Liver (tissue), 9 donors: ENCODE data around the gene IFI27L1. TPM values are rescaled to one million over a fixed set of nuclear protein-coding genes. Genes with fewer than 3 reads are reported as not detected.

Experiments
- DNase-seq: peaks from one replicate; pipeline ENCODE4 v3.0.0-alpha.2; 2017; ENCODE audit warnings: low spot score
- H3K27ac ChIP-seq, 2 donors: one replicate each; pipeline ENCODE4 v1.7.0; 2013; ENCODE audit warnings: inconsistent platforms in 2 of 2, low read length in 2 of 2, control low read depth in 1 of 2, low read depth in 1 of 2, mild to moderate bottlenecking in 1 of 2
- H3K27me3 ChIP-seq, 4 donors: one replicate each; pipeline versions ENCODE4 v1.6.1 to v1.7.0; 2013; ENCODE audit warnings: low read length in 3 of 4, inconsistent platforms in 1 of 4, mild to moderate bottlenecking in 1 of 4, moderate library complexity in 1 of 4; ENCODE audit not compliant: control insufficient read depth in 4 of 4, insufficient read depth in 4 of 4
- H3K36me3 ChIP-seq, 4 donors: one replicate each; pipeline versions ENCODE4 v1.6.1 to v1.7.0; 2013; ENCODE audit warnings: low read length in 3 of 4, mild to moderate bottlenecking in 3 of 4, low read depth in 1 of 4, moderate library complexity in 1 of 4; ENCODE audit not compliant: control insufficient read depth in 4 of 4, insufficient read depth in 3 of 4
- H3K4me1 ChIP-seq, 4 donors: one replicate each; pipeline versions ENCODE4 v1.6.1 to v1.7.0; 2013; ENCODE audit warnings: low read length in 3 of 4, mild to moderate bottlenecking in 3 of 4, moderate library complexity in 1 of 4; ENCODE audit not compliant: control insufficient read depth in 4 of 4, insufficient read depth in 4 of 4
- H3K4me3 ChIP-seq, 3 donors: one replicate each; pipeline versions ENCODE4 v1.6.1 to v1.7.0; 2013; ENCODE audit warnings: low read length in 3 of 3, control low read depth in 1 of 3, low read depth in 1 of 3, mild to moderate bottlenecking in 1 of 3
- H3K9ac ChIP-seq, 2 donors: one replicate each; pipeline ENCODE4 v1.7.0; 2013; ENCODE audit warnings: low read length in 2 of 2, mild to moderate bottlenecking in 2 of 2, moderate library complexity in 2 of 2, control low read depth in 1 of 2, low read depth in 1 of 2
- H3K9me3 ChIP-seq, 4 donors: one replicate each; pipeline versions ENCODE4 v1.6.1 to v1.7.0; 2013; ENCODE audit warnings: low read length in 3 of 4; ENCODE audit not compliant: control insufficient read depth in 4 of 4
- EGR1 ChIP-seq, 2 donors: IDR thresholded peaks; 2 replicates each; pipeline ENCODE4 v1.6.1; 2016 to 2018; ENCODE audit warnings: antibody characterized with exemption in 2 of 2, low read depth in 2 of 2
- FOXA1 ChIP-seq: IDR thresholded peaks from 2 replicates; pipeline ENCODE4 v1.6.1; 2016; ENCODE audit warnings: antibody characterized with exemption
- FOXA2 ChIP-seq: IDR thresholded peaks from 2 replicates; pipeline ENCODE4 v1.6.1; 2016; ENCODE audit warnings: antibody characterized with exemption
- HNF4A ChIP-seq, 2 donors: conservative IDR thresholded peaks; 2 replicates each; pipeline ENCODE4 v1.6.1; 2016; ENCODE audit warnings: antibody characterized with exemption in 2 of 2, mild to moderate bottlenecking in 2 of 2
- HNF4G ChIP-seq: IDR thresholded peaks from 2 replicates; pipeline ENCODE4 v1.6.1; 2016; ENCODE audit warnings: antibody characterized with exemption
- JUND ChIP-seq, 2 donors: IDR thresholded peaks; 2 replicates each; pipeline ENCODE4 v1.6.1; 2016; ENCODE audit warnings: antibody characterized with exemption in 2 of 2
- NR2F2 ChIP-seq: IDR thresholded peaks from 2 replicates; pipeline ENCODE4 v1.6.1; 2016; ENCODE audit warnings: antibody characterized with exemption
- RAD21 ChIP-seq, 2 donors: IDR thresholded peaks; 2 replicates each; pipeline ENCODE4 v1.6.1; 2016; ENCODE audit warnings: antibody characterized with exemption in 2 of 2, mild to moderate bottlenecking in 2 of 2
- RXRA ChIP-seq, 2 donors: IDR thresholded peaks; 2 replicates each; pipeline ENCODE4 v1.6.1; 2017 to 2018; ENCODE audit warnings: antibody characterized with exemption in 2 of 2, mild to moderate bottlenecking in 1 of 2
- SP1 ChIP-seq: IDR thresholded peaks from 2 replicates; pipeline ENCODE4 v1.6.1; 2018; ENCODE audit warnings: antibody characterized with exemption, mild to moderate bottlenecking
- TAF1 ChIP-seq: conservative IDR thresholded peaks from 2 replicates; pipeline ENCODE4 v1.6.1; 2016; ENCODE audit warnings: antibody characterized with exemption, mild to moderate bottlenecking
- YY1 ChIP-seq: IDR thresholded peaks from 2 replicates; pipeline ENCODE4 v1.6.1; 2016; ENCODE audit warnings: antibody characterized with exemption, mild to moderate bottlenecking
- WGBS: extraction: QIAGEN DNeasy Blood & Tissue Kit; methylation state at CpG from one replicate; pipeline ENCODE4 v1.1.7; 2013; 5-methylcytosine and 5-hydroxymethylcytosine counted together
- polyA plus RNA-seq, 2 donors: library from polyadenylated mRNA; stranded (reverse) in 1 of 2; unstranded in 1 of 2; fragments of 200-250 nt in 1 of 2; fragments of >200 nt in 1 of 2; fragmentation: Nextera tagmentation in 1 of 2; extraction: Ambion mirVana in 1 of 2; gene quantifications; one replicate each; pipeline versions ENCODE4 v1.2.1 to v1.2.3, GENCODE V29; 2013 to 2015
- total RNA-seq, 2 donors: library from RNA; depleted of rRNA; stranded (reverse); fragments of >200 nt; gene quantifications; one replicate each; pipeline ENCODE4 v1.2.3, GENCODE V29; 2014
- TF ChIP-seq, protein P1 (sequence below): IDR thresholded peaks from 2 replicates; pipeline ENCODE4 v1.6.1; 2016; ENCODE audit warnings: antibody characterized with exemption
- TF ChIP-seq, protein P2 (sequence below): IDR thresholded peaks from 2 replicates; pipeline ENCODE4 v1.6.1; 2016; ENCODE audit warnings: antibody characterized with exemption
- TF ChIP-seq, protein P3 (sequence below): fragments of 150-350 bp; IDR thresholded peaks from 2 replicates; pipeline ENCODE4 v1.5.1; 2017; ENCODE audit warnings: improper control_type of control experiment, low read depth, low read length; ENCODE audit not compliant: missing input control
- donor health status: healthy.
- donor health status: healthy.
- donor health status: healthy.
- donor health status: healthy.
- donor health status: healthy.

IFI27L1 gene
- total and polyA plus RNA-seq, 4 donors = 3.7 to 8.1 (median 5.6) TPM

DNA sequence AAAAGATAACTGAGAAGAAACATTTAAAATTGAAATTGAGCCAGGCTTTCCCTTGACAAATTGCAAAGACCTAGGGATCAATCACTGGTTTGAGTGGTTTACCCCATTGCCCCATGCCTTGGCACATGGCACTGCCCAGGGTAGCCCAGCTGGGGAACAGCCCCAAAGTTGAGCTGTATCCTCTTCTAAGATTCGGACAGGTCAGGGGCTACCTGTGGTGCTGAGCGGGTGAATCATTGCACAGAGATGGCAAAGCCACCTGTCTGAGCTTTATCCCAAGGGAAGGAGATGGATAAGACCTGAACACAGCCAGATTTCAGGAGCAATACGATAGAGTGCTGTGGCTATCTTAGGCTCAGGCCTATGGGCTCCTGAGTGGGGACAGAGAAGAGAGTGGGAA is 41.3 kb downstream of the IFI27L1 start:
- Histone ChIP-seq H3K4me3 (no peak overlapping the region), H3K27me3 (no peaks in the 10 kb centered on the region), H3K9ac (no peak overlapping the region), H3K36me3 (no peaks in the 10 kb centered on the region), H3K9me3 (peaks cover 0 to 5% (median 0%) of the 10 kb centered on the region in 4 donors), H3K27ac (no peak overlapping the region), H3K4me1 (no peaks in the 10 kb centered on the region)
- TF ChIP-seq EGR1 (IDR thresholded peaks at IDR 0.05; ENCODE audit: low read depth in 2 of 2) = no peak
- no peak for TF ChIP-seq HNF4G
- TF ChIP-seq NR2F2 = no peak
- no peak for TF ChIP-seq SP1
- TF ChIP-seq, protein P1, sequence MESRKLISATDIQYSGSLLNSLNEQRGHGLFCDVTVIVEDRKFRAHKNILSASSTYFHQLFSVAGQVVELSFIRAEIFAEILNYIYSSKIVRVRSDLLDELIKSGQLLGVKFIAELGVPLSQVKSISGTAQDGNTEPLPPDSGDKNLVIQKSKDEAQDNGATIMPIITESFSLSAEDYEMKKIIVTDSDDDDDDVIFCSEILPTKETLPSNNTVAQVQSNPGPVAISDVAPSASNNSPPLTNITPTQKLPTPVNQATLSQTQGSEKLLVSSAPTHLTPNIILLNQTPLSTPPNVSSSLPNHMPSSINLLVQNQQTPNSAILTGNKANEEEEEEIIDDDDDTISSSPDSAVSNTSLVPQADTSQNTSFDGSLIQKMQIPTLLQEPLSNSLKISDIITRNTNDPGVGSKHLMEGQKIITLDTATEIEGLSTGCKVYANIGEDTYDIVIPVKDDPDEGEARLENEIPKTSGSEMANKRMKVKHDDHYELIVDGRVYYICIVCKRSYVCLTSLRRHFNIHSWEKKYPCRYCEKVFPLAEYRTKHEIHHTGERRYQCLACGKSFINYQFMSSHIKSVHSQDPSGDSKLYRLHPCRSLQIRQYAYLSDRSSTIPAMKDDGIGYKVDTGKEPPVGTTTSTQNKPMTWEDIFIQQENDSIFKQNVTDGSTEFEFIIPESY = no peak
- TF ChIP-seq HNF4A (conservative IDR thresholded peaks at IDR 0.05) = no peak
- no peak for TF ChIP-seq RXRA (IDR thresholded peaks at IDR 0.05)
- no peak for TF ChIP-seq FOXA2
- TF ChIP-seq, protein P2, sequence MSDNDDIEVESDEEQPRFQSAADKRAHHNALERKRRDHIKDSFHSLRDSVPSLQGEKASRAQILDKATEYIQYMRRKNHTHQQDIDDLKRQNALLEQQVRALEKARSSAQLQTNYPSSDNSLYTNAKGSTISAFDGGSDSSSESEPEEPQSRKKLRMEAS = no peak
- TF ChIP-seq YY1 = no peak
- TF ChIP-seq TAF1 = no peak
- WGBS = 90% methylated on average over 3 of the region's 3 CpGs
- no peak for DNase-seq

DNA sequence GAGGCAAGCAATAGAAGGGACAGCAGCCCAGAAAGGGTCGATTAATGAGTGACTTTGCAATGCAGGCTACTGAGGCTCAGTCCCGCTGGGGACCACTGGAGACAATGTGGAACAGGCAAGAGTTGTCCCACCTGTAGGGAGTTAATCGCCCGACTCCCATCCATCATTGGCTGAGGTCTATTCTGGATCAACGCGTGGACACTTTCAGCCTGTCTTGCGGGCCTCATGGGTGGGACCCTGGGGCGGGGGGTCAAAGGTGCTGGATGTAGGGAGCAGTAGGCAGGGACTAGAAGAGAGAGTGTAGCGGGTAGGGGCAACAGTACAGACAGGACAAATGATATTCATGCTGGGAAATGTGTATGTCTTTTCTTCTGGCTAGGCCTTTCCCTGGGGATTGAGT is 42.2 kb downstream of the IFI27L1 start:
- Histone ChIP-seq H3K4me1 (no peaks in the 10 kb centered on the region), H3K9ac (no peak overlapping the region), H3K27me3 (no peaks in the 10 kb centered on the region), H3K4me3 (no peak overlapping the region), H3K27ac (no peak overlapping the region), H3K36me3 (no peaks in the 10 kb centered on the region), H3K9me3 (peaks cover 0 to 5% (median 0%) of the 10 kb centered on the region in 4 donors)
- TF ChIP-seq FOXA1 (no peak), RAD21 (IDR thresholded peaks at IDR 0.05) (no peak), YY1 (no peak), JUND (IDR thresholded peaks at IDR 0.05) (no peak), EGR1 (IDR thresholded peaks at IDR 0.05; ENCODE audit: low read depth in 2 of 2) (no peak), HNF4A (conservative IDR thresholded peaks at IDR 0.05) (no peak), FOXA2 (no peak), NR2F2 (no peak), TAF1 (no peak)
- TF ChIP-seq, protein P3, sequence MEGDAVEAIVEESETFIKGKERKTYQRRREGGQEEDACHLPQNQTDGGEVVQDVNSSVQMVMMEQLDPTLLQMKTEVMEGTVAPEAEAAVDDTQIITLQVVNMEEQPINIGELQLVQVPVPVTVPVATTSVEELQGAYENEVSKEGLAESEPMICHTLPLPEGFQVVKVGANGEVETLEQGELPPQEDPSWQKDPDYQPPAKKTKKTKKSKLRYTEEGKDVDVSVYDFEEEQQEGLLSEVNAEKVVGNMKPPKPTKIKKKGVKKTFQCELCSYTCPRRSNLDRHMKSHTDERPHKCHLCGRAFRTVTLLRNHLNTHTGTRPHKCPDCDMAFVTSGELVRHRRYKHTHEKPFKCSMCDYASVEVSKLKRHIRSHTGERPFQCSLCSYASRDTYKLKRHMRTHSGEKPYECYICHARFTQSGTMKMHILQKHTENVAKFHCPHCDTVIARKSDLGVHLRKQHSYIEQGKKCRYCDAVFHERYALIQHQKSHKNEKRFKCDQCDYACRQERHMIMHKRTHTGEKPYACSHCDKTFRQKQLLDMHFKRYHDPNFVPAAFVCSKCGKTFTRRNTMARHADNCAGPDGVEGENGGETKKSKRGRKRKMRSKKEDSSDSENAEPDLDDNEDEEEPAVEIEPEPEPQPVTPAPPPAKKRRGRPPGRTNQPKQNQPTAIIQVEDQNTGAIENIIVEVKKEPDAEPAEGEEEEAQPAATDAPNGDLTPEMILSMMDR = no peak
- TF ChIP-seq, protein P1 = no peak
- whole genome bisulfite sequencing = 92% methylated on average over 9 of the region's 9 CpGs
- no peak for DNase-seq
